Measurements from ENCODE around the gene PWWP2B. TPM values are rescaled to one million over a fixed set of nuclear protein-coding genes. Genes with fewer than 3 reads are reported as not detected.

The PWWP2B gene
- total RNA-seq (2014; rRNA removed; shearing (Covaris generic)) (2.4 and 5.8 TPM in 2 replicates), polyA plus RNA-seq (2016; fragmentation: Nextera tagmentation; extraction: Ambion mirVana) (0.66 TPM in 2 replicates)

- peaks cover 10% of the 10 kb centered on the region for H3K4me1 ChIP-seq (ENCODE audit: insufficient read depth)
- H3K9me3 ChIP-seq (ENCODE audit: low read depth), result no peaks in the 10 kb centered on the region
- WGBS, 2 experiments (ENCODE audit: low coverage in 1 of 2, low lambda C conversion rate in 2 of 2, missing lambda C conversion rate in 2 of 2), result 1 to 2% methylated on average over 39 to 43 of the region's 86 CpGs
- no peaks in the 10 kb centered on the region for H3F3A ChIP-seq (ENCODE audit: insufficient read depth)
- DNase-seq, result peak; percentile 73
- H3K9me2 ChIP-seq (ENCODE audit: insufficient read depth), result no peaks in the 10 kb centered on the region
- no peaks in the 10 kb centered on the region for H4K20me1 ChIP-seq (ENCODE audit: insufficient read depth)
- H3K27ac ChIP-seq, result peak within 1 kb of the TSS; percentile 18; the same call in 1 of the 2 replicates
- H3K79me2 ChIP-seq (ENCODE audit: insufficient read depth), result no peaks in the 10 kb centered on the region
- no peak for TF ChIP-seq EZH2 (IDR thresholded peaks at IDR 0.05; ENCODE audit: insufficient read depth, poor library complexity, severe bottlenecking)
- no peak for TF ChIP-seq EZH2phosphoT487 (IDR thresholded peaks at IDR 0.05; ENCODE audit: insufficient read depth, low read depth)
- in situ Hi-C loops (cut with MboI), result no loop called here
- peak within 1 kb of the TSS; percentile 83 for H3K9ac ChIP-seq
- H3K4me3 ChIP-seq, result peak within 1 kb of the TSS; percentile 70
- H3K27me3 ChIP-seq (replicated peaks; ENCODE audit: insufficient read depth), result no peaks in the 10 kb centered on the region
- no peaks in the 10 kb centered on the region for H3K36me3 ChIP-seq (ENCODE audit: low read depth)
- H3K4me2 ChIP-seq (ENCODE audit: unreplicated experiment), result peak within 1 kb of the TSS; percentile 83
- H2AFZ ChIP-seq, result peak within 1 kb of the TSS; percentile 61
These were observed at the start of gene PWWP2B for GRCh38 chr10:132397036-132397541. Gene PWWP2B (plus strand): TSS chr10:132397200. CDS start chr10:132397227, 27 bp downstream.

DNA sequence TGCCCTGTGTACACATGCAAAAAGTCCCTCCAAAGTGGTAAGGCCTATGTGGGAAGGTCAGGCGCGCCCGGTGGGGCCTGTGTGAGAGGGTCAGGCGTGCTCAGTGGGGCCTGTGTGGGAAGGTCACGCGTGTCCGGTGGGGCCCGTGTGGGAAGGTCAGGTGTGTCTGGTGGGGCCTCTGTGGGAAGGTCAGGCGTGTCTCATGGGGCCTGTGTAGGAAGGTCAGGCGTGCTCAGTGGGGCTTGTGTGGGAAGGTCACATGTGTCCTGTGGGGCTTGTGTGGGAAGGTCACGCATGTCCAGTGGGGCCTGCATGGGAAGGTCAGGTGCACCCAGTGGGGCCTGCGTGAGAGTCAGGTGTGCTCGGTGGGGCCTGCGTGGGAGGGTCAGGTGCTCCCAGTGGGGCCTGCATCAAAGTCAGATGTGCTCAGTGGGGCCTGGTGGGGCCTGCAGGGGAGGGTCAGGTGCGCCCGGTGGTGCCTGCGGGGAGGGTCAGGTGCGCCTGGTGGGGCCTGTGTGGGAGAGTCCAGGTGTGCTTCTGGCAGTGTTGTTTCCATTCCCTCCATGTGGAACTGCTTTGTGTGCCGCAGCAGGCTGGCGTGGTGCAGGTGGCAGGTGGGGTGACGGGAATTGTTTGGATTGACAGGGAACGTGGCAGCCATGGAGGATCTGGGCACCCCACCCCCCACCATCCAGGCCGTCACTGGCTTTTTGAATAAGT is 49.6 kb upstream of the PWWP2B start:
- Histone ChIP-seq H3K36me3 (ENCODE audit: low read depth) (peaks cover 16% of the 10 kb centered on the region), H3K27ac (no peak overlapping the region), H3K4me2 (ENCODE audit: unreplicated experiment) (no peak overlapping the region), H3K9me3 (ENCODE audit: low read depth) (no peaks in the 10 kb centered on the region), H2AFZ (no peak overlapping the region), H3K4me3 (no peak overlapping the region), H3K4me1 (ENCODE audit: insufficient read depth) (no peaks in the 10 kb centered on the region), H3K27me3 (replicated peaks; ENCODE audit: insufficient read depth) (no peaks in the 10 kb centered on the region), H3K79me2 (ENCODE audit: insufficient read depth) (no peaks in the 10 kb centered on the region), H4K20me1 (ENCODE audit: insufficient read depth) (no peaks in the 10 kb centered on the region), H3K9ac (no peak overlapping the region), H3K9me2 (ENCODE audit: insufficient read depth) (no peaks in the 10 kb centered on the region), H3F3A (ENCODE audit: insufficient read depth) (no peaks in the 10 kb centered on the region)
- no peak for DNase-seq
- in situ Hi-C loops (cut with MboI), result no loop called here
- no peak for TF ChIP-seq EZH2 (IDR thresholded peaks at IDR 0.05; ENCODE audit: insufficient read depth, poor library complexity, severe bottlenecking)
- TF ChIP-seq EZH2phosphoT487 (IDR thresholded peaks at IDR 0.05; ENCODE audit: insufficient read depth, low read depth), result no peak
- 94 to 97% methylated on average over 17 to 23 of the region's 23 CpGs for WGBS, 2 experiments (ENCODE audit: low coverage in 1 of 2, low lambda C conversion rate in 2 of 2, missing lambda C conversion rate in 2 of 2)

- no peaks in the 10 kb centered on the region for H3K79me2 ChIP-seq (ENCODE audit: insufficient read depth)
- no peaks in the 10 kb centered on the region for H3K4me1 ChIP-seq (ENCODE audit: insufficient read depth)
- no peaks in the 10 kb centered on the region for H3K9me3 ChIP-seq (ENCODE audit: low read depth)
- peaks cover 12% of the 10 kb centered on the region for H3K36me3 ChIP-seq (ENCODE audit: low read depth)
- no peaks in the 10 kb centered on the region for H4K20me1 ChIP-seq (ENCODE audit: insufficient read depth)
- no peak overlapping the region for H3K27ac ChIP-seq
- H3K4me3 ChIP-seq, result no peak overlapping the region
- H3K27me3 ChIP-seq (replicated peaks; ENCODE audit: insufficient read depth), result no peaks in the 10 kb centered on the region
- 93% methylated on average over 13 of the region's 13 CpGs for WGBS, 2 experiments (ENCODE audit: low coverage in 1 of 2, low lambda C conversion rate in 2 of 2, missing lambda C conversion rate in 2 of 2)
- no peaks in the 10 kb centered on the region for H3F3A ChIP-seq (ENCODE audit: insufficient read depth)
- H2AFZ ChIP-seq, result no peak overlapping the region
- H3K4me2 ChIP-seq (ENCODE audit: unreplicated experiment), result no peak overlapping the region
- no peak for DNase-seq
- H3K9me2 ChIP-seq (ENCODE audit: insufficient read depth), result no peaks in the 10 kb centered on the region
- no peak for TF ChIP-seq EZH2phosphoT487 (IDR thresholded peaks at IDR 0.05; ENCODE audit: insufficient read depth, low read depth)
- no peak for TF ChIP-seq EZH2 (IDR thresholded peaks at IDR 0.05; ENCODE audit: insufficient read depth, poor library complexity, severe bottlenecking)
- in situ Hi-C loops (cut with MboI), result no loop called here
- H3K9ac ChIP-seq, result no peak overlapping the region
These were observed 49.1 kb upstream of the PWWP2B start for GRCh38 chr10:132347931-132348267.

DNA sequence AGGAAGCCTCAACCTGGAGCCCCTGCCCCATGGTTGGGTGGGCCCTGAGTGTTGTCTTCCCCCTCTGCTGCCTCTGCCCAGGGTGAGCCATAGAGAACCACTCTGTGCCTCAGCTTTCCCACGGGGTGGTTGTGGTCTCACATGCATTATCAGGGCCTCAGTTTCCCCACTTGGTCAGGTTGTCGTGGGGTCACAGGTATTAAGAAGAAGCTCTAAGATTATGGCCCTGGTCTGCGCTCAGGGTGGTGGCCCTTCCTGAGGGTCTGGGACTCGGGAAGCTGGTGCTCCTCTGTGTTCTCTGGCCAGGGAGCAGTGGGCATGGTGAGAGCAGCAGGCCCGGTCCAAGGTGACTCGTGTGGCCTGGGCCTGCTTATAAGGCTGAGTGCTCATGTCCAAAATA is 47.2 kb upstream of the PWWP2B start:
- H3K27me3 ChIP-seq (replicated peaks; ENCODE audit: insufficient read depth), result no peaks in the 10 kb centered on the region
- H3K4me2 ChIP-seq (ENCODE audit: unreplicated experiment), result no peak overlapping the region
- H3K4me1 ChIP-seq (ENCODE audit: insufficient read depth), result no peaks in the 10 kb centered on the region
- H3K79me2 ChIP-seq (ENCODE audit: insufficient read depth), result no peaks in the 10 kb centered on the region
- no peak overlapping the region for H3K9ac ChIP-seq
- TF ChIP-seq EZH2phosphoT487 (IDR thresholded peaks at IDR 0.05; ENCODE audit: insufficient read depth, low read depth) (no peak), EZH2 (IDR thresholded peaks at IDR 0.05; ENCODE audit: insufficient read depth, poor library complexity, severe bottlenecking) (no peak)
- H3K36me3 ChIP-seq (ENCODE audit: low read depth), result peaks cover 6% of the 10 kb centered on the region; the same call in 1 of the 2 replicates
- no peaks in the 10 kb centered on the region for H3F3A ChIP-seq (ENCODE audit: insufficient read depth)
- no peak overlapping the region for H2AFZ ChIP-seq
- no peaks in the 10 kb centered on the region for H3K9me3 ChIP-seq (ENCODE audit: low read depth)
- H3K27ac ChIP-seq, result no peak overlapping the region
- no peaks in the 10 kb centered on the region for H3K9me2 ChIP-seq (ENCODE audit: insufficient read depth)
- H4K20me1 ChIP-seq (ENCODE audit: insufficient read depth), result no peaks in the 10 kb centered on the region
- in situ Hi-C loops (cut with MboI), result no loop called here
- no peak for DNase-seq
- no peak overlapping the region for H3K4me3 ChIP-seq
- 76 to 79% methylated on average over 6 of the region's 6 CpGs for WGBS, 2 experiments (ENCODE audit: low coverage in 1 of 2, low lambda C conversion rate in 2 of 2, missing lambda C conversion rate in 2 of 2)
